GM21515 (cell line): ENCODE results near the gene CIRBP.

Experiments used
- ATAC-seq: cut with Tn5 transposase; IDR thresholded peaks from one replicate; pipeline ENCODE4 v1.9.1; 2021; ENCODE audit not compliant: unreplicated experiment

The CIRBP gene

GRCh38 chr19:1254530-1255185 lies 14.5 kb upstream of the CIRBP start:
- no peak for ATAC-seq

GRCh38 chr19:1255186-1256161 lies 13.7 kb upstream of the CIRBP start:
- no peak for ATAC-seq

GRCh38 chr19:1256646-1257474 lies 12.3 kb upstream of the CIRBP start:
- no peak for ATAC-seq

GRCh38 chr19:1257475-1258162 lies 11.5 kb upstream of the CIRBP start:
- no peak for ATAC-seq

- ATAC-seq = no peak
These were observed 11.0 kb upstream of the CIRBP start for GRCh38 chr19:1258163-1258492.

DNA sequence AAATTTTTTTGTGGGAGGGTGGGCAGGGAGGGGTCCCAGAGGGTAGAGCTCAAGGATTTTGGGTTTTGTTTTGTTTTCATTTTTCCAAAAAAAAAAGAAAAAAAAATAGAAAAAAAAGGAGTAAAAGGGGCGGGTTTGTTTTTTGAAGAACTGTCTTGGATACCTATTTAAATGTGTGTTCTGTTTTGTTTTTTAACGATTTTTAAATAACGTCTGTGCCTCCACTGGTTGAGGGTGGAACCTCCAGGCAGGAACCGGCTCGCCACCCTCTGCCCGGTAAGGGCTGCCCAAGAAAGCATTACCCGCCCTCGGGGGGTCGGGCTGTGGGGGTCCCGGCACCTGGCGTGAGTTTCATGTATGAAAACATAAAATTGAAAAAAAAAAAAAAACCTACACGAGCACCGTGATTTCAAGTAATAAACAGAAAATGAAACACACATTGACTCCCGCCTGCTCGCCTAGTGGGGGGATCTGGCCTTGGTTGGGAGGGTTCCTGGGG lies 10.4 kb upstream of the CIRBP start:
- no peak for ATAC-seq

DNA sequence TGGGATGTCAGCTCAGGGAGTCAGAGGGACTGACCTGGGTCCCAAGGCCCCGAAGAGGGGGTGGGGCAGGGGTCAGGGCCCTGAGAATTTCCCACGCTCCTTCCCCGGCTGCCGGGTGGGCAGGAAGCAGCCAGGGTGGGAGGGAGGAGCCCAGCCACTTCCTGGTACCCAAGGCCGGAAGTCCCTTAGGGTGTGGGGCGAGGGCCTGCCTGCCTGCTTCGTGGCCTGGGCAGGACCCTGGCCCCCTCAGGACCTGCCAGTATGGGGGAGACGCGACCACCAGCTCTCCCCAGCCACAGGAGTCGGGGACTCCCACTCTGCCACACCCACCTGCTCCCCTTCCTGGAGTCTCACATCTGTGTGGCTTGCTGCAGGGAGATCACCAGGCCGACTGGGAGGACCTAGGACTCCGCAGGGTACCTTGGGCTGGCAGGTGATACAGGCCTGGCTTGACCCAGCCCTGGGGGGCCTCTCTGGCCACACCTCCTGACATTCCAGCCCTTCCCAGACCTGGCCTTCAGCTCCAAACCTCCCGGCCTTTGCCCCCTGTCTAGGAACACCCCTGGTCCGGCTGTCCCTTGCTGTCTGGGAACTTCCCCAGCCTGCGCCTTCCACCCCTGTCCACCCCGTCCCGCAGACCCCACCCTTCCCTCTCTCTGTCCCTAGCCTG lies 9.8 kb upstream of the CIRBP start:
- no peak for ATAC-seq

DNA sequence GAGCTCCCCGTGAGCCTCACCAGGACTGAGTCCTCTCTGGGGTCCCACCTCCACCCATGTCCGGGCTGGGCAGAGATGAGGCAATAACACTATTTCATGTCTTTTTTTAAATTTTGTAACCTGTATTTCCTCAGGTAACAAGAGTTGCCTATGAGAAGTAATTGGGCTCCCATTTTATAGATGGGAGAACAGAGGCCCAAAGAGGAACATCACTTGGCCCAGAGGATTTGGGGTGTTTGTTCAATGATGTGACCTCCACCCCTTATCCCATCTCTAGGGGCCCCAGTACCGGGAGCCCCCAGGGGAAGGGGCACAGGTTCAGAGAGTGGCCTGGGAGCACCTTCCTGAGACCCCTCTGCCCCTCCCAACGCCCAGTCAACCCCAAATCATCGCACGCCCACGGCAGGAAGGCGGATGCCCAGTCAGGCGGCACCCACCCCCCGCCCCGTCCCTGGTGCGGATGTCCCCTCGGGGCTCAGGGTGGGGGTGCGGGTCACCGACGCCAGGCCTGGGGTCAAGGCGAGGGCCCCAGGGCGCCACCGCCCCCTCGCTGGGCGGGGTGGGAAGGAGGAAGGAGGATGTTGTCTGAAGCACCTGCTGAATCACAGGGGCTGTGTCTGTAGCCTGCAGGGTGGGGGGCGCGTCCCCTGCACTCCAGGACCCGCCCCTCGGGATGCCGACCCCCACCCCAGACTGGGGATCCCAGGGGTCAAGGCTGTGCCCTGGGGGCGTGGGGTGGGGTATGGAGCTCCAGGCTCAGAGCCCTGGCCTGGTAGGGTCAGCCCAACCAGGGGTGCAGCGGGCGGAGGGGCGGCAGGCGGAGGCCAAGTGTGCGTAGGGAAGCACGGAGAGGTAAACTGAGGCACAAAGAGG lies 9.0 kb upstream of the CIRBP start:
- ATAC-seq = peak; percentile 4

GRCh38 chr19:1260749-1261537 lies 8.2 kb upstream of the CIRBP start:
- ATAC-seq = peak; percentile 51

DNA sequence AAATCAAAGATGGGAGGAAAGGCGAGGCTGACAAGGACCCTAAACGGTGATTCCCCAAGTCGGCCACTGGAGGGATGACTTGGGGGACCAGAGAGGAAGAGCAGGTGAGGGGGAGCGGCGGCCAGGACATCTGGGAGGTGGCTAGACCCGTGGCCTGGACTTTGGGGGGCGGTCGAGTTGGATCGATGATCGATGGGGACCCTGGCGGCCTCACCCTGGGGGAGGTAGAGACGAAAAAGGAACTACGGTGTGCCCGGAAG lies 7.7 kb upstream of the CIRBP start:
- no peak for ATAC-seq

- ATAC-seq = no peak
These were observed 7.1 kb upstream of the CIRBP start for GRCh38 chr19:1261798-1262622.

GRCh38 chr19:1262623-1263123 lies 6.5 kb upstream of the CIRBP start:
- no peak for ATAC-seq

- ATAC-seq = no peak
These were observed 5.9 kb upstream of the CIRBP start for GRCh38 chr19:1263188-1263587.

DNA sequence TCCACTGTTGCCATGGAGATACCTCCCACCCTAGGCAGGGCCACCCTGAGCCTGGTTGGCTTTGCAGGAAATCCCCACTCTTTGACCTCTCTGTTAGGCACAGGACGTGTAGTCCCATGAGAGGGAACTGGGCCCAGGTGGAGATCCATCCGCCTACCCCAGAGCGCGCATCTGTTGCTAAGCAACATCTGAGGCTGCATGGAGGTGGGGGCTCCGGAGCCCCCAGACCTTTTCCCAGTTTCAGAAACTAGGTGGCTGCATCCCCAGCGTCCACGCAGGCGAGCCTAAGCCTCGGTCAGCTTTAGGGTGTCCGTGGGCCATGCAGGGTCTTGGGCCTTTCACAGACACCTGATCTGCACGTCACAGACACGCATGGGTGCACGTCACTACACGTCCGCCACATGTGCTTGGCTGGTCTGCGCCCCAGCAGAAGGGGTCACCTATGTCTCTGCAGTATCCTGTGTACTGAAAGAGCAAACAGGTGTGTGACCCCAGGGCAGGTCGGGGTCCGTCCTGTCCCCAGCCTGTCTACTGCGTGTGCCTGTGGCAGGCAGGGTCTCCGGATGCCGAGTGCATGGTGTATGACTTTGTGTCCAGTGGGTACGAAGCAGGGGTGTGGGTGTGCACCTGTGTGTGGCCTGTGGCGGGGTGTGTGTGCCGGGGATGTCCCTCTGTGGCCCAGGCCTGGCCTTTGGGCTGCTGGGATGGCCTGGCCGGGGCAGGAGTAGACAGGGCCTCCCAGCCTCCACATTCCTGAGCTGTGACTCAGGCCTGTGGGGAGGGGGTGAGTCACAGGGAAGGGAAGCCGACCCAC lies 4.1 kb upstream of the CIRBP start:
- ATAC-seq = no peak

GRCh38 chr19:1265615-1266128 lies 3.5 kb upstream of the CIRBP start:
- no peak for ATAC-seq

DNA sequence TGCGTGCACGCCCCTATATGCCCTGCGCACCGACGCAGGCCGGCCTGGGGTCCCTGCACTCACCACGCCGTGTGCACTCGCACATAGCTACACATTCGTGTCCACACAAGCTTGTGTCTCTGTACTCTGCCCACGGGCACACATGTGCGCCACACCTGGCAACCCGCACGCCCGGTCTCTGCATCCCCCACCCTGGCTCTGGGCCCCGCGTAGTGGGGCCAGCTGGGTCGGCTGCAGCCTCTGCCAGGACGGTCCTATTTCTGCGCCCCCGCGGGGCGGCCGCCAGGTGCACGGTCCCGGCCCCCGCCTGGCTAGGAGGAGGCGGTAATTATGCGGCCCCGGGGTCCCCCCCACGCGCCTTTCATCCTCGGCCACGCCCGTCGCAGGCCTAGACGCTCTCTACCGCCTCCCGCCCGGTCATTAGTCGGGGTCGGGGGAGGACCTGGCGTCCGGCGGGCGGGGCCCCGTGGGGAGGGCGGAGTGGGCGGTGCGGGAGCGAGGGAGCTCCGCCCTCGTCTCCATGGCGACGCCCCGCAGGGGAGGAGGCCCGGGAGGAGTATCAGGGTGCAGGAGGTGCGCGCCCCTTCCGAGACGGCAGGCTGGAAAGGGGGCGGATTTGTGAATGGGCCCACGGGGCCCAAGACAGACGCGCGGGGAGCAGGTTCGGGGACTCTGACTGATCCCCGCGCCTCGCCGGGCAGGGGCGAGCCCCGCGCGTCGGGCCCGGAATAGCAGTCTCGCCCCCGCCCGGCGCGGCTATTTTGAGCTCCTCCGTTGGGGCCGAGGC lies 2.8 kb upstream of the CIRBP start:
- peak; percentile 26 for ATAC-seq
